Bronchial epithelial cell (primary cell): Measurements from ENCODE around the gene PLCL1. TPM values are rescaled to one million over a fixed set of nuclear protein-coding genes. Genes with fewer than 3 reads are reported as not detected.

ENCODE experiments used
- DNase-seq: peaks from one replicate; pipeline ENCODE4 v3.0.0-alpha.2; 2010; ENCODE audit warnings: low read depth
- FAIRE-seq: peaks from 2 replicates; lab custom pipeline; 2011; peaks lifted over from hg19 to GRCh38; lab: Jason Lieb, UNC
- H3K27me3 ChIP-seq: 2 replicates; pipeline ENCODE4 v1.5.1; 2011; ENCODE audit warnings: low read length; ENCODE audit not compliant: control insufficient read depth, insufficient read depth
- H3K36me3 ChIP-seq: 2 replicates; pipeline ENCODE4 v1.5.1; 2011; ENCODE audit warnings: low read length; ENCODE audit not compliant: control insufficient read depth, insufficient read depth
- H3K4me3 ChIP-seq: 2 replicates; pipeline ENCODE4 v1.5.1; 2011; ENCODE audit warnings: mild to moderate bottlenecking, low read depth, low read length, control low read depth
- total RNA-seq: library from RNA; depleted of rRNA; stranded (reverse); fragments of >200 nt; gene quantifications from 2 replicates; pipeline ENCODE4 v1.2.1, GENCODE V29; 2014
- TF ChIP-seq, protein P1 (sequence below): IDR thresholded peaks from 2 replicates; pipeline ENCODE4 v1.5.1; 2011; ENCODE audit warnings: mild to moderate bottlenecking, moderate library complexity, low read length, control low read depth, inconsistent platforms; ENCODE audit not compliant: insufficient read depth, severe bottlenecking

The PLCL1 gene
- total RNA-seq, 1 donor from 2014 or later: not detected

DNA sequence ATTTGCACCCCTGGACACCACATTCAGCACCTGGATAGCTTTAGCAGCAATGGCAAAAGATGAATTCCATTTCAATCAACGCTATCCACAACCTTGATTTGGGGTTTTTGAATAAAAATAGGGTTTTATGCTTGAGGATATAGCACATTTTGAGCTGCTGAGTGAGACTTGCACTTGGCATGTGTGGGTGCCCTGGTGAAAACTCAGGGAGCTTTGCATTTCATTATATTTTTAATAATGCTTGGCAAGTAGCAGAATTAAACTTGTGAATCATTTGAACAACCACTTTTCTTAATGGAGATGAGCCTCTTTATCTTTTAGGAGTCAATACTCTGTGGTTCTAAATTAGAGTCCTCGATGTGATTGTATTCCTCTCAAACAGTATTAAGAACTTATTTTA is 252.4 kb downstream of the PLCL1 start:
- no peak for FAIRE-seq
- no peak for DNase-seq
- Histone ChIP-seq H3K36me3 (no peaks in the 10 kb centered on the region), H3K4me3 (no peak overlapping the region), H3K27me3 (no peaks in the 10 kb centered on the region)
- TF ChIP-seq, protein P1, sequence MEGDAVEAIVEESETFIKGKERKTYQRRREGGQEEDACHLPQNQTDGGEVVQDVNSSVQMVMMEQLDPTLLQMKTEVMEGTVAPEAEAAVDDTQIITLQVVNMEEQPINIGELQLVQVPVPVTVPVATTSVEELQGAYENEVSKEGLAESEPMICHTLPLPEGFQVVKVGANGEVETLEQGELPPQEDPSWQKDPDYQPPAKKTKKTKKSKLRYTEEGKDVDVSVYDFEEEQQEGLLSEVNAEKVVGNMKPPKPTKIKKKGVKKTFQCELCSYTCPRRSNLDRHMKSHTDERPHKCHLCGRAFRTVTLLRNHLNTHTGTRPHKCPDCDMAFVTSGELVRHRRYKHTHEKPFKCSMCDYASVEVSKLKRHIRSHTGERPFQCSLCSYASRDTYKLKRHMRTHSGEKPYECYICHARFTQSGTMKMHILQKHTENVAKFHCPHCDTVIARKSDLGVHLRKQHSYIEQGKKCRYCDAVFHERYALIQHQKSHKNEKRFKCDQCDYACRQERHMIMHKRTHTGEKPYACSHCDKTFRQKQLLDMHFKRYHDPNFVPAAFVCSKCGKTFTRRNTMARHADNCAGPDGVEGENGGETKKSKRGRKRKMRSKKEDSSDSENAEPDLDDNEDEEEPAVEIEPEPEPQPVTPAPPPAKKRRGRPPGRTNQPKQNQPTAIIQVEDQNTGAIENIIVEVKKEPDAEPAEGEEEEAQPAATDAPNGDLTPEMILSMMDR: no peak

DNA sequence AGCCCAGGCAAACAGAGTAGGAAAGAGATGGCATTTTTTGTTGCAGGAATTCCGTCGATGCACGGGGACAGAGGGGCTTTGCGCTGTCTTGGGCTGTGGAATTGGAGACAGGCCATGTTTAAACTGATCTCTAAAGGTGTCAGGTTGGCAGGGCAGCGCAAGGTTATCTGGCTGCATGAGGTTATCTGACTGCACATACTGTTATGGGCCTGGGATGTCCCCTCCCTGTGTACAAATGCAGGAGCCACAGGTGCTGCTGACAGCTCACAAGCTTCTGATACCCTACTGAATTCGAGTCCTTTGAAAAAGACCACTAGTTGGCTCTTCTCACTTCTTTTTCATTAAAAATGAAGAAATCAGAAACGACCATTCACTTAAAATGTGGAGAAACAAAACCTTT is 255.4 kb downstream of the PLCL1 start:
- Histone ChIP-seq H3K36me3 (no peaks in the 10 kb centered on the region), H3K27me3 (no peaks in the 10 kb centered on the region), H3K4me3 (no peak overlapping the region)
- FAIRE-seq (no peak), DNase-seq (no peak)
- TF ChIP-seq, protein P1: no peak

DNA sequence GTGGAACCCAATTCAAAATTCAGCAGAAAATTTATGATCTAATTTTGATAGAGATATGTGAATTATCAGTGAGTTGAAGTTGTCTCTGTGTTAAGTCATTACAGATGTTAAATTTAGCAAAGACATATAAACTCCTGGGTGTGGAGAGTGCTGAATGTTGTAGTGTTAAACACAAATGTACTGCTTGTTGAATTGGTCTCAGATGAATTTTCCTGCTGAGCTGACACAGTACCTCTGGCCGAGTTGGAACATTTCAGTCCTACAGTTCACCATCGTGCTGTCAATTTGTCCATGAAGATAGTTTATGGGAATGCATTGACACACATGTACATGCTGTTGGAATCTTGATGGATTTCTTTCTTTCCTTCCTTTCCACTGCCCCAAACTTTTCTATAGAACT is 255.9 kb downstream of the PLCL1 start:
- TF ChIP-seq, protein P1: no peak
- FAIRE-seq: no peak
- Histone ChIP-seq H3K36me3 (no peaks in the 10 kb centered on the region), H3K4me3 (no peak overlapping the region), H3K27me3 (no peaks in the 10 kb centered on the region)
- no peak for DNase-seq

DNA sequence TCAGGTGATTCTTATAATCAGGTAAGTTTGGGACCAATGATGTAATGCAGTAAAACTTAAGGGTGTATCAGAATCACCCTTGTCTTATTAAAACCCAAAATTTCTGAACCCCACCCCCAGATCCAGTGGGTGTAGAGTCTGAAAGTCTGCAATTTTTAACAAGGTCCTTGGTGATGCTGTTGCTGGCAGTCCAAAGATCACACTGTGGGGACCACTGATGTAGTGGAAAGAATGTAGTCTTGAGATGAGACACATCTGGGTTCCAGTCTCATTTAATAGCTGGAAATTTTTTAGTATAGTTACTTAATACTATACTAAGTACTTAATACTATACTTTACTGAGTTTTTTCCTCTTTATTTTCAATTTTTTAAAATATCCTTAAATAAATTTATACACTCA is 258.4 kb downstream of the PLCL1 start:
- Histone ChIP-seq H3K27me3 (no peaks in the 10 kb centered on the region), H3K4me3 (no peak overlapping the region), H3K36me3 (no peaks in the 10 kb centered on the region)
- DNase-seq: no peak
- TF ChIP-seq, protein P1: no peak
- FAIRE-seq: no peak

DNA sequence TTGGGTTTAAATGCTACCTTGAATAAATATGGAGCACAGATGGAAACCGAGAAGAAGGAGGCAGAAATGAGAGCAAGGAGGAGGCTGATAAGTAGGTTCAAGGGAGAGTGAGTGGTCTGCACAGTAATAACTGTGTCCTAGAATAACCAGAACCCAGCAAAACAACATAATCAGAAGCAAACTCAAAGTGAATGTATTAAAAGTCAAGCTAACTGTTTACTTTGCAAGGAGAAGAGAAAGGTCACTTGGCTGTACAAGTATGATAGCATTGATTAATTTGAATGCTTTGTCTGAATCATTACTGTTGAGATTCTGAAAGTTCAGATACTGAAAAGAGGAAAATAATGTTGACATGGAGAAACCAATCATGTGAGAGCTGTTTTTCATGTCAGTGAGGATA is 258.8 kb downstream of the PLCL1 start:
- no peak overlapping the region for H3K4me3 ChIP-seq
- TF ChIP-seq, protein P1: no peak
- DNase-seq (no peak), FAIRE-seq (no peak)
- H3K27me3 ChIP-seq: no peaks in the 10 kb centered on the region
- H3K36me3 ChIP-seq: no peaks in the 10 kb centered on the region

DNA sequence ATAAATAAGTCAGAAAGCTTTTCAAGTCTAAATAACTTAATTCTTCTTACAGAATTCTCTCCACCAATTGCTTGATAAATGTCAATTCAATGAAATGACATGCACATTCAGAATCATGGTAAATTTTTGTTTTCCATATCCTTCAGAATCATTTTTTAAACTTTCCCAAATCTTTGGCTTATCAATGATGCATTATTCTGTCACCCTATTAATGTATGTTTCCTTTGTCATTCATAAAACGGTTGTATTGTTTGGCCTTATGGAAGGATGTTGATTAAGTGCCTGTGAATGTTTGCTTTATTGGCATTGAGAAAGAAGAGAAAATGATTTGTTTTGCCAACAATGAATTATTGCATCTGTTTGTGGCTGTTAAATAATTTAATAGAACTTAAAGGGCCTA is 260.9 kb downstream of the PLCL1 start:
- FAIRE-seq: no peak
- H3K36me3 ChIP-seq: no peaks in the 10 kb centered on the region
- no peak for DNase-seq
- TF ChIP-seq, protein P1: no peak
- H3K27me3 ChIP-seq: no peaks in the 10 kb centered on the region
- H3K4me3 ChIP-seq: no peak overlapping the region
